DMS 273 (cell line): ENCODE data around the gene C10orf67.
A peak's percentile ranks its signal among the peaks of the same experiment; 100 is the strongest.

Experiments used
- DNase-seq: peaks from one replicate; lab custom pipeline; 2025; ENCODE audit not compliant: unreplicated experiment; lab: John Stamatoyannopoulos, UW

Gene C10orf67

DNA sequence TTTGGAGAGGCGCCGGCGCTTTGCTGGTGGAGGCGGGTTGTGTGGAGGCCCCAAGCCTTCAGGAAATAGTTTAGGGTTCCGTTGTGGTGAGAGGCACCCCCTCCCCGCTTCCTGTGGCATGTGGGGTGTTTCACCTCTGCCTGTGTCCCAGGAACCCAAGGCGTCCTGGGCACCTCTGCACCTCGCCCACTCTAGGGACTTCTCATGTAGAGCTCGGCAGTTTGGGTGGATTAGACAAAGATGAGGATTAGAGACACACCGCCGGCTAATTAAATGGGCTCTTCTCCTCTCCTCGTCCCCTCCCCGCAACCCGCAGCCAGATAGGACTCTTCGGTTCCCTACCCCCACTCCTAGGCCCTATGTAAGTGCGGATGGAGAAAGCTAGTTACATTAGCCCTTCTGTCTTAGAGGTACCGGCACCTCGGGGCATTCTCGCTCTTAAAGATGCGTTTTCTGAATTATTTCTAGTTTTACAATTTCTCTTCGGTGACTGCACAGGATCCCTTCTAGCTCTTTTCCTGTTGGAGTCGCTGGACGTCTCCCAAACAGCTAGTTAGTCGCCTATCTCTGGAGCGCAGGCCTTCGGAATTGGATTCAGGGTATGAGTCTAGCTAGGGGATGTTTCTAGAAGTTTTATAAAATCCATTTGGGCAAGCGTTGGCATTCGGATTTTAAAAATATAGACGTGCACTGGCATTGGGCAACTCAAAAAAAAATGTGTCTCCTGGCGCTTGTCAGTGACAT is 144.7 kb downstream of the C10orf67 start:
- no peak for DNase-seq

DNA sequence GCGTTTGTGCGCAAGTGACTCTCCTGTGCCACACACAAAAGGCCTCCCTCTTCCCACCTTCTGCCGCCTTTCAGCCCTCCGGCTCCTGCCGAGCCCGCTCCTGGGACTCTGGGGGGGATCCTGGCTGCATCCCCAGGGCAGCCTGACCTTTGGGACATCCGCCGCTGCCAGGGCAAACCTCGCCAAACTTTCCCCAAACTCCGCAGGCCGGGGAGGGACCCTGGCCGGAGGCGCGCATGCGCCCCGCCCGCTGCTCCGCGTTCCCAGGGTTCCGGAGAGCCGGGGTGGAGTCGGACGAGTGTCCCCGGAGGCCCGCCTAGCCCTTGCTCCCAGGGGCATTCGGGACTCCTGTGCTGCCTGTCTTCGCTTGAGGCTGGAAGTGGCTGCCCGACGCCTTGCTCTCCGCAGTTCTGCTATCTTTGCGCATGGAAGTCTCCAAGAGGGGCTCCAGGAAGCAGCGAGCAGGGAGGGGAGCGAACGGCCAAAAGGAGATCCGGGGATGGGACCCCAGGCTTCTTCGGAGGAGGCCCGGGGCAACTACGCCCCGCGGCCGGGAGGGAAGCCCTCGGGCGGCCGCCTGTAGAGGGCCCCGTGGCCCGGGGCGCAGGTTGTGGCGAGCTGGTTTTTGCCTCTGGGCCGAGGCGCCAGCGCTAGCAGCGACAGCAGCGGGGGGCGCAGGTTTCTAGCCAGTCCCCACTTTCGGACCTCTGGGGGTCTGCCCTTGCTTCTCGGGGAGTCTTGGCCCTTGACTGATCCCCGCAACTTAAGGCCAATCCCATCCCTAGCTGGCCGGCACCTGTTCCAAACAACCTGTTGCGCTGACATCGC is 145.4 kb downstream of the C10orf67 start:
- peak; percentile 42 for DNase-seq

DNA sequence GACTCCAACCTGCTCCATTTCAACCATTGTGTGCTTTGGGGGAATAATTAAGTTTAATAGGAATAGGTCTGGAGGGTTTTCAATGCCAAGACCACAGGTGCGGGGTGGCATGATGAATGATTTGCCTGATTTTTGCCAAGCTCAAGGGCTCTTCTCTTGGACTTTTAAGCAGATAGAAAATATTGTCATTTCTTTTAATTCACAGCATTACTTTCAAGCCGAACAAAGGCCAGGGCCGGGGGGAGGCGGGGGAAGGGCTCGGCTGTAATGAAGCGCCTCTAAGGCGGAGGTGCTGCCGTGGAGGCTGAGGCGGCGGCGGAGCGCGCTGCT is 146.0 kb downstream of the C10orf67 start:
- no peak for DNase-seq

DNA sequence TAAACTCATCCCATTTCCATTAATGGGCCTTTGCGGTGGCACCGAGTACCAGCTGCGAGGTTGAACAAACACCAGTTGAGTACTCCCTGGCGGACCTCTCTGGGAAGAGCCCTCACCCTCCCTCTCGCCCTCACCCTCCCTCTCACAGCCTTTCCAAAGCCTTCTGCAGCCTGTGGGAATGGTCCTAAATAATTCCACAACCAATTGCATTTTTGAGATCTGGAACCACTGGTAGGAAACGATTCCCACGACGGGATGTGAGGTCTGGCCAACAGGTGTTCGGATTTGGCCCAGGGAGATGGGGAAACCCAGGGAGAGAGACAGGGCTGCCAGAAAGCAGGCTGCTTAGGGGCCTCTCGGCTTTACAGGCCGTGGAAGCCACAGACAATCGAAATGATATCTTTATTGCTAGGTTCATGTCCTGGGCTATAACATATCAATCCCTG is 147.2 kb downstream of the C10orf67 start:
- DNase-seq = peak; percentile 6

DNA sequence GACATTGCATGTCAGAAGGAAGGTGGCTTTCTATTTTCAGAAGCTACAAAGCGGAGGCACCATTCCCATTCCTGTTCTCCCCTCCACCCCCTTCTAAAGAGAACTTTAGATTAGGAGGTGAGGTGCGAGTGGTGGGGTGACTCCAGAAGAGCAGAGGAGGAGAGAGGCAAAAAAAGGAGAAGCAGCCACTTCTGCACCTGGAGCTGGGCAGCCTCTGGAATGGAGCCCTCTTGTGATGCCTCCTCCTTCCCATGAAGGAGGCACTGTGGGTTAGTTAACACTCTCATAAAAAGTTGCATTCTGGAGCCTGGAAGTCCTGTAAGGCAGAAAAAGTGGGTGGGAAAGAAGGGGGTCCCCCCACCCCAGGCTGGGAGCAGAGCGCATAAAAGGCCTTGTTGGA is 147.7 kb downstream of the C10orf67 start:
- no peak for DNase-seq

DNA sequence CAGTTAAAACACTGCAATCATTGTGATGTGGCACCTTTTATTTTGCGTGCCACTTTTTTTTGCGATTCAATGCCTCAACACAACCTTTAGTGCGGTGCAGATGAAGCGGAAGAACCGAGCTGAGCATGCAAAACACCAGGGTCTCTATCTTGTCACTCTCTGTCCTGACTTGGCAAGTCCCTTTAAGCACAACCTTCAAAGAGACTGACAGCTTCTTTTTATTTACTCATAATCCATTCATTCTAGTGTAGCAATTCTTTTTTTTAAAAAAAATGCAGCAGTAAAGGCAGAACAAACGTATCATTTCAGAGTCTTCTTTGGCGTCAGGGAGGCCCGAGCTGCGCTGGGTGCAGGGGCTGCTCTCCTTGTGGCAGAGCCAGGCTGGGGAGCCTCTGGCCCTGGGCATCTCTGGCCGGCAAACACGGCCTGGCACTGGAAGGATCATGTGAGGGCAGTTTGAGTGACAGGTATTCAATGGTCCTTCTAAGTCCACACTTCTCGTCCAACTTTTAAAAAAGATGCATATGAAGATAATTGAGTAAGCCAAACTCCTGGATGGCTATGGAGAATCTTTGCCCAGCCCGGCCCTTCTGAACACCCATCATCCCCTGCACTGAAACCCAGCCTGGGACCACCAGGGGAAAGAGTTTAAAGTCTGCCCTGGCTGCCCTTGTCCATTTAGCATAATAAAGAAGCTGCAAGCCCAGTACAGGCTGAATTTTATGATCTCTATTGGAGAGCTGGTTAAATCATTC is 148.6 kb downstream of the C10orf67 start:
- DNase-seq = no peak

DNA sequence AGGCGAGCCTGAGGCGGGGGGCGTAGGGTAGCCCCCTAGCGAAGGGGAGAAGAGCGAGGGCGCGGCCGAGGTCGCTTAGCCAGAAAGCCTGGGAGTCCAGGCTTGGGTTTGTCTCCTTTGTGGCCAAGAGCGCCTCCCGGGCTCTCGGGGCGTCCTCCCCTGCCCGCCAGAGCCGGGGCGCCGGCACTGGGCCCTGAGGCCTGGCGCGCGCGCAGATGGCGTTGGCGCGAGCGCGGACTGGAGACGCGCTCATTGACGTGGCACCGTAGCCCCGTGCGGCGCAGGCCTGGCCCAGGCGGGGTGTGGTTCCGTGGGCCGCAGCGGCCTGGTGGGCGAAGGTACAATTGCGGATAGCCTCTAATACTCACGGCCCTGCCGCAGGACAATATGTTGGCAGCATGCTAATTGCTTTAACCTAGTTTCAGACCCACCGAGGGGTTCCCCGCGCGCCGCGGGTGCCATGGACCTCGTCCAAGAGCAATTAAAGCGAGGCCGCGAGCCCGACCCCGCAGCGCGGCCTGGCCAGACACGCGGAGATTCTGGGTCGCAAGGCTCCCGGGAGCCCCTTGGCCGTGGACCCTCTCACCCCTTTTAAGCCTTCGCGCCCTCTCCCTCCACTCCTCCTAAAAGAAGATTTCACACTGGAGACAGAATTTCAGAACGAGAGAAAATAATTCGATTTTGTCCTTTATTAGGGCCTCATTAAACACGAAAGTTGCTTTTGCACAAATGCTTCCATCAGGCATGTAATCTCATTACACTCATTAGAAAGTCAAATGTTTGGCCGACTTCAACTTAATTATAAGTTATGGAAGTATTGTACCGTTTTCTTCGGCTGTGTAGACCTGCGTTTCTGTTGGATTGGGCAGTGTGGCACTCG is 149.4 kb downstream of the C10orf67 start:
- DNase-seq = peak; percentile 64

DNA sequence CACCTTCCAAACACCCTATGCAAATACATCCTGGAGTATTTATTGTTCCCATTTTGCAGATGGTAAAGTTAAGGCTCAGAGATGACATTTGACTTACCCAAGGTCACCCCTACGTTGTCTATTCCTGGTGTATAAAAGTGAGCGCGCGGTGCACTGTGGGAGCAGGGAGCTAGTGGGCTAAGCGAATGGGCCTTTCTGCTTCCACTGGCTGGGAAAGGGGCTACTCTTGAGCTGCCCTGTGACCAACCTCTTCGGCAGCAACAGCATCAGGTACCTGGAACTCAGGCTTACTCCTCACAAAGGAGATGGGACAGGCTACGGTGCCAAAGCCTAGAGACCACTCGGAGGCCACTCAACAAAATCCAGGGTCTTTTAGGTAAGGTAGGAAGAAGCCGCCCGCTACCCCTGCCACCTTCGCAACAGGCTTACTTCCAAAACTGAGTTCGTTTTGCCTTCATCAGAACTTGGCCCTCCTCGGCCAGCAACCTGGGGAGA is 150.1 kb downstream of the C10orf67 start:
- no peak for DNase-seq

DNA sequence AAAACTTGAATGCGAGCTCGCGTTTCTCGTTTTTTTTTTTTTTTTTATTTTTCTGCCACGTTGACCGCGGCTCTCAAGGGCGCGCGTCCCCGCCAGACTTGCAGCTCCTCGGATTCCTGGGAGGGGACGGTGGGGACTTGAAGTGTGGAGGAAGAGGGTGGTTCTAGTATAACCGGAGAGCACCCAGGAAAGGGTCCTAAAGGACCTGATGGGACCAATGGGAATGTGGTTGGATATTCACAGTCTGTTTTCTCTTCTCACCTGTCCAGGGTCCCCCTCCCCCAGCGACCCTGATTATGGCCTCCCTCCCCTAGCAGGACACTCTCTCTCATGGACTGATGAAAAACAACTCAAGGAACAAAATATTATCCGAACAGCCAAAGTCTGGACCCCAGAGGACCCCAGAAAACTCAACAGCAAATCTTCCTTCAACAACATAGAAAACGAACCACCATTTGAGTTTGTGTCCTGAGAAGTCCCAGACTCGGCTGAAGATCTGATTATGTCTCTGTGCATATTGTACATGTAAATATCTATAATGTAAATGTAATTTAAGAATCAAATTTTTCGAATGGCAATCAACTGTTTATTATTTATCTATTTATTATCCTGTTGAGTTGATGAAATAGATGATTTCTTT is 151.0 kb downstream of the C10orf67 start:
- no peak for DNase-seq

DNA sequence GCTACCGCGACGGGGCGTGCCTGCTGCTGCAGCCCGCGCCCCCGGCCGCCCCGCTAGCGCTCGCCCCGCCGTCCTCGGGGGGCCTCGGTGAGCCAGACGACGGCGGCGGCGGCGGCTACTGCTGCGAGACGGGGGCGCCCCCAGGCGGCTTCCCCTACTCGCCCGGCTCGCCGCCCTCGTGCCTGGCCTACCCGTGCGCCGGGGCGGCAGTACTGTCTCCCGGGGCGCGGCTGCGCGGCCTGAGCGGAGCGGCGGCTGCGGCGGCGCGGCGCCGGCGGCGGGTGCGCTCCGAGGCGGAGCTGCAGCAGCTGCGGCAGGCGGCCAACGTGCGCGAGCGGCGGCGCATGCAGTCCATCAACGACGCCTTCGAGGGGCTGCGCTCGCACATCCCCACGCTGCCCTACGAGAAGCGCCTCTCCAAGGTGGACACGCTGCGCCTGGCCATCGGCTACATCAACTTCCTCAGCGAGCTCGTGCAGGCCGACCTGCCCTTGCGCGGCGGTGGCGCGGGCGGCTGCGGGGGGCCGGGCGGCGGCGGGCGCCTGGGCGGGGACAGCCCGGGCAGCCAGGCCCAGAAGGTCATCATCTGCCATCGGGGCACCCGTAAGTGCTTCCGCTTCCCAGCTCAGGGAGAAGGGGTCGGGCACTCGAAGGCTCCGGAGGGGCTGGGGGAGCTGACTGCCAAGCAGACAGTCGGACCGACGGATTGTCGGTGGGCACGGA is 151.7 kb downstream of the C10orf67 start:
- peak; percentile 70 for DNase-seq

DNA sequence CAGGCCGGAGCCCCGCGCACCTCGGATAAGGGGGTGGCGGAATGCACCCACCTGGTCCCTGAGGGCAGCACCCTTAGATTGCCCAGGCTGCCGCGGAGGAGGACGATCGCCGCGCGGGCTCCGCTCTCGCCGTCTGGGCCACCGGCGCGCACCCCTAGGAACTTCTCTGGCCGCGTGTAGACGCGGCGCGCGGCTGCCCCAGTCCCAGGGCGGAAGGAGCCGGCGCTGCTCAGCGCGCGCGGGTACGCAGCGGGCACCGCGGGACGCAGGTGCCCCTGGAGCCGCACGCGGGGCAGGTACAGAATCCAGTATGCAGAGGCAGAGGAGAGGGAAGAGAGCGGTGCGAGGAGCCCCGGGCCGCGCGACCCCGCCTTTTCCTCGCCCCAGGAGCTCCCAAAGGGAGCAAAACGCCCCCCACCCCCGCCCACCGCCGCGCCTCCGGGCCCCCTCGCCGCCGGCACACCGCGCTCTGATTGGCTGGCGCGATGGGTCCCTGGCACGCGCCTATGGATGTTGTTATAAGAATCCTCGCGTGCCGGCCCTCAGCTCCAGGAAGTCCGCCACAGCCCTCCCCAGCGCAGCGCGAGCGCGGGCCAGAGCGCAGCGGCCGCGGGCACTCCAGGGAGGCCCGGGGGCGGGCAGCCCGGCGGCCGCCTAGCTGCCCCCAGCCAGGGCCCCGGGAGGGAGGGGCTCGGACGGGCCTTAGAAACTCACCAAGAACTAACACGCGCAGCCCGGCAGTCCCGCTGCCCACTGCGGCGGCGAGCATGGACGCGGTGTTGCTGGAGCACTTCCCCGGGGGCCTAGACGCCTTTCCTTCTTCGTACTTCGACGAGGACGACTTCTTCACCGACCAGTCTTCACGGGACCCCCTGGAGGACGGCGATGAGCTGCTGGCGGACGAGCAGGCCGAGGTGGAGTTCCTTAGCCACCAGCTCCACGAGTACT is 152.6 kb downstream of the C10orf67 start, which contains the start of gene PTF1A:
Gene PTF1A (plus strand): TSS at position 549 of the 948 bp plus-strand sequence. CDS start 219 bp downstream, at position 768.
- DNase-seq = peak; percentile 48

DNA sequence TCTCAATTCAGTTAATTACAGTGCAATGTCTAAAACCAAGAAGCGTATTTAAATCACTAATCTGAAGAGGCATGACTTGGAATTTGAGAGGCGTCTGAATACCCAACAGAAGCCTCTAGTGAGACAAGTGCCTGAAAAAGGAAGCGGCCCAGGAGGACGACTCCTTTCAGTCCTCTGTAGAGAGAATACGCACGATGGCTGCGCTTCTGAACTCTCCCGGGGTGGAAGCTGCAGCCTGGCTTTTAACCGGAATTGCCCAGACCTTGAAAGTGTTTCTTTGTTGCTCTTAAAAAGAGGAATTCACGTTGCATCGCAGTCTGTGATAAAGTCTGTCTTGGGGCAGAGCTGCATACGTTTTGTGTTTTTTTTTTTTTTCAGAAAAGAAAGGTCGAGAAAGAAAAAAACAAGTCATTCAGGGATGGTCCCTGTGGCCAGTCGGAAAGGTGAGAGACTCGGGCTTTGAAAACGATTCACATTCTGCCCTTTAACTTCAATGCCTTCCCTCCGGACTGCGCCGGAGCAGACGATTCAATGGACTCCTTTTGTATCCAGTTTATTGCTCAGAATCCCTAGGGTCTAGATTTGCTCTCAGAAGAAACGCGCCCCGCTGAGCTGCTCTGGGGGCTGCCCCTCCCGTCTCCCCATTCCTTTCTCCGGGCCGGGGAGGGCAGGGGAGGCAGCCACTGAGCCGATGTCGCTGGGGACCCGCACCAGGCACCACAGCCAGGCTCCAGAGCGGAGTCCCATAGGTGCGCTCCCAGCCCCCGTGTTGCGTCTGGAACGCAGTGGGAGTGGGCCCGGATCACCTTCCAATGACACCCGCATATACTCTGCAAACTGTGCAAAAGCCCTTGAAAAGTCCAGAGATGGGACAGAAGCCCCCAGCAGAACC is 153.5 kb downstream of the C10orf67 start:
- DNase-seq = no peak

DNA sequence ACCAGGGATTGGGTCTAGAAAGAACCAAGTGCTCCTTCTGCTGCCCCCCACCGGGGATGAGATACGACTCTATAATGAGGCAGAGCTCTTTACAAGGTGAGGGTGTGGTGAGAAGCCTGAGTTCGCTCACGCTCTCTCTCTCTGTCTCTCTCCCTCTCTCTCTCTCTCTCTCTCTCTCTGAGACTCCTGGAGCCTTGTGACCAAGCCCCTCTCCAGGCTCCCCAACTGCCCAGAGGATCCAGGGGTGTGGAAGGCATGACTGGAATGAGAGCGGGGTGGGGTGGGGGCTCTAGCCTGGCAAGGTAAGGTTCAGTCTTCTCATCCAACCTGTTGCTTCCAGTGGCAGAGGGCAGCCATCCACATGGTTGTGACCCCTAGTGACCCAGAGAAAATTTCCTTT is 155.6 kb downstream of the C10orf67 start:
- DNase-seq = no peak

DNA sequence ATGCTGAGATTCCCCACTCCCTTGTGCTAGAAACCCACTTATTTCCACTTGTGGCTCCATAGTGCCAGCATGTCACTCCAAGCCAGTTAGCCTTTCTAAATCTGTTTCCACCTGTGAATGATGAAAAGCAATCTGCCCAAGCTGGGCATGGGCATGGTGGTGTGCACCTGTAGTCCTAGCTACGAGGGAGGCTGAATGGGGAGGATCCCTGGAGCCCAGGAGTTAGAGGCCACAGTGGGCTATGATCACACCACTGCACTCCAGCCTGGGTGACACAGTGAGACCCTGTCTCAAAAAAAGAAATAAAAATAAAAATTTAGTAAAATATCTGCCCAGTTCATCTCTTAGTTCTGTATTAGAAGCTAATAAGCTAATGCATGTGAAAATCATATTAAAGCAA is 157.4 kb downstream of the C10orf67 start:
- no peak for DNase-seq

DNA sequence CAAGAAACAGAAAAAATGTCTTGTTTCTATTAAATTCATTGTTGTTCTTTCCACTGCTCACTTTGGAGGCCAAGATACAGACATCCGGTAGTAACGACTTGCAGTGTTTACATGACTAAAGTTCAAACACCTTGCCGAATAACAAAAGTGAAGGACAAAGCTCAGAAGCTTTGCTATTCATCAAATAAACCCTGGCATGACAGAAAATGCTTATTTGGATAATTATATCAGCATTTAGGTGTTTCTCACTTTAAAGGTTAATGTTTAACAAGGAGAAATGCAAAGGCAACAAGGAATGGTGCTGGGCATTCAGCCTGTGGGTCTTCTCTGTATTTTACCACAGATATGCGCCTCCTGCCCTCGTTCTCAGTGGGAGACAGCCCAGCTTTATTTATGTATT is 157.9 kb downstream of the C10orf67 start:
- DNase-seq = no peak

DNA sequence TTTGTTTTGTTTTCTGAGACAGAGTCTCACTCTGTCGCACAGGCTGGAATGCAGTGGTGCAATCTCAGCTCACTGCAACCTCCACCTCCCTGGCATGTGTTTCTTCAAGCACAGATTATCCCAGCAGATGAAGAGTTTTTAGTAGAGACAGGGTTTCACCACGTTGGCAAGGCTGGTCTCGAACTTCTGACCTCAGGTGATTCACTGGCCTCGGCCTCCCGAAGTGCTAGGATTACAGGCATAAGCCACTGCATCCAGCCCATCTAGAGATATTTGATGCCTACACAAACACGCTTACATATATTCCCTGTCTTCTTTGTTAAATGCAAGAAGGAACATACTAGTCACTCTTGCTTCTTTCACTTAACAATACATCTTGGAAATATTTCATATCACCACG is 158.4 kb downstream of the C10orf67 start:
- no peak for DNase-seq

DNA sequence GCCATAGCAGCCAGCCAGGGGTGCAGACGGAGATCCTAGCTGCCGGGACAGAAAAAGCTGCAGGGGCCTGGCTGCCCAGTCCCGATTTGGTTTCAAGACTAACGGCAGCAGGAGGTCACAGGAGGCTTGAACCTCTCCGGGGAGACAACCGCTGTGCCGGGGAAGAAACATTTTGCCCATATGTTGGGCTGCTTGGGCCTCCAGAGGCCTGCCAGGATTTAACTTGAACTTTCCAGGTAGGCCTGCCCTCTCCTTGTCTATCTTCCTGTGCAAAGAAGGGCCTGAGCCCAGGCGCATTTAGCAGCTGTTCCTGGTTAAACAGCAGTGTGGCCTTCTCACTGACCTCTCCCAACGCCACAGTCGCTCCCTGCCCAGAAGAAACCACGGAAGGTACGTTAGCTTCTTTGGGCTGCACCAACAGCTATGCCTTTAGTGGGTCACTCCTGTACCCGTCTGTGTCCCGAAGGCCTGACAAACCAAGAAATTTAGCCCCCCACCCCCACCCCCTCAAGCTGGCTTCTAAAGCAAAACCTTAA is 169.6 kb downstream of the C10orf67 start:
- no peak for DNase-seq
